NOMO-1 treated with dmso at 0.1 percent for 144 hours (cell line): ENCODE measurements around the gene VPS35L.

Experiments
- DNase-seq: peaks from one replicate; lab custom pipeline; 2025; ENCODE audit not compliant: unreplicated experiment; lab: John Stamatoyannopoulos, UW

The VPS35L gene

GRCh38 chr16:19589106-19589505 lies 33.6 kb downstream of the VPS35L start:
- DNase-seq = no peak

- DNase-seq = no peak
Observed at GRCh38 chr16:19589771-19590302, 34.3 kb downstream of the VPS35L start.

GRCh38 chr16:19595043-19595767 lies 39.7 kb downstream of the VPS35L start:
- no peak for DNase-seq

GRCh38 chr16:19598805-19599510 lies 43.5 kb downstream of the VPS35L start:
- no peak for DNase-seq

- DNase-seq = no peak
Observed at GRCh38 chr16:19599968-19600716, 44.6 kb downstream of the VPS35L start.

GRCh38 chr16:19601083-19601976 lies 45.8 kb downstream of the VPS35L start:
- DNase-seq = no peak

- DNase-seq = no peak
Observed at GRCh38 chr16:19604911-19605310, 49.4 kb downstream of the VPS35L start.

GRCh38 chr16:19605701-19606100 lies 50.2 kb downstream of the VPS35L start:
- no peak for DNase-seq

- no peak for DNase-seq
Observed at GRCh38 chr16:19607616-19608280, 52.2 kb downstream of the VPS35L start.

GRCh38 chr16:19609359-19609758 lies 53.9 kb downstream of the VPS35L start:
- no peak for DNase-seq

GRCh38 chr16:19610200-19610599 lies 54.7 kb downstream of the VPS35L start:
- no peak for DNase-seq

GRCh38 chr16:19613834-19614233 lies 58.3 kb downstream of the VPS35L start:
- DNase-seq = no peak

- DNase-seq = no peak
Observed at GRCh38 chr16:19616241-19616640, 60.7 kb downstream of the VPS35L start.

GRCh38 chr16:19618876-19619275 lies 63.4 kb downstream of the VPS35L start:
- no peak for DNase-seq

- DNase-seq = no peak
Observed at GRCh38 chr16:19621445-19621844, 65.9 kb downstream of the VPS35L start.

GRCh38 chr16:19625039-19625438 lies 69.5 kb downstream of the VPS35L start:
- no peak for DNase-seq

GRCh38 chr16:19636436-19637267 lies 81.1 kb downstream of the VPS35L start:
- no peak for DNase-seq

- no peak for DNase-seq
Observed at GRCh38 chr16:19639986-19640421, 84.5 kb downstream of the VPS35L start.

- no peak for DNase-seq
Observed at GRCh38 chr16:19642501-19642900, 87.0 kb downstream of the VPS35L start.
